MM.1S (cell line): ENCODE measurements around the gene UTP4.

Source experiments
- CTCF ChIP-seq: fragments of 300-600 bp; sonication (generic); IDR thresholded peaks from 2 replicates; pipeline ENCODE4 v1.5.1; 2016; ENCODE audit warnings: antibody characterized with exemption, low read length, mixed read lengths
- EZH2 ChIP-seq: fragments of 300-600 bp; sonication (generic); optimal IDR thresholded peaks from 2 replicates; pipeline ENCODE3; 2017; ENCODE audit warnings: low read depth, mild to moderate bottlenecking, antibody characterized with exemption, low read length, mixed read lengths

- TF ChIP-seq CTCF = no peak
- no peak for TF ChIP-seq EZH2
Observed at GRCh38 chr16:69133373-69133954, 1.0 kb downstream of the UTP4 start.
